ENCODE measurements around the gene SH3D21. TPM values are rescaled to one million over a fixed set of nuclear protein-coding genes. Genes with fewer than 3 reads are reported as not detected.

Gene SH3D21
- total RNA-seq, 4 donors from 2014 or later: 12.7 to 143 (median 15.9) TPM

DNA sequence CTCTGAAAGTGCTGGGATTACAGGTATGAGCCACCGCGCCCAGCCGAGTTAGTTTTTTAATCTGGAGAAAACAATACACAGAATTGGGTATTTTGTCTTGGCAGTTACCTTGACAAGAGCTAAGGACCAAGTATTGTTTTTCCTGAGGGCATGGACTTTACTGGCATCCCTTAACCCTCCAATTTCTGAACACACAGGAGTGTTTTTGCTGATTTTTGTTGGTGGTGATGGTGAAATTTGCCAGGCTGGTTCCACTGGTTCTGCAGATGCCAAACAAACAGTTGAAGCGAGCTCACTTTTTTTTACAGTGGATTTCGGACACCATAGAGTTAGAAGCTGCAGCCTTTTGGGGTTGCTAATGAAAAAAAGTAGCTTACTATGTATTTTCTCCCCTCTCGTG is 37.2 kb upstream of the SH3D21 start:
- in situ Hi-C loops (cut with MboI; ENCODE audit: low pct_ligation_motif_present in 1 of 4, low pct_unique_long_range_greater_than_20kb in 1 of 4, low sequenced_read_pairs in 3 of 4): no loop called here
- H3K9me3 ChIP-seq: no peaks in the 10 kb centered on the region
- TF ChIP-seq, protein P1, sequence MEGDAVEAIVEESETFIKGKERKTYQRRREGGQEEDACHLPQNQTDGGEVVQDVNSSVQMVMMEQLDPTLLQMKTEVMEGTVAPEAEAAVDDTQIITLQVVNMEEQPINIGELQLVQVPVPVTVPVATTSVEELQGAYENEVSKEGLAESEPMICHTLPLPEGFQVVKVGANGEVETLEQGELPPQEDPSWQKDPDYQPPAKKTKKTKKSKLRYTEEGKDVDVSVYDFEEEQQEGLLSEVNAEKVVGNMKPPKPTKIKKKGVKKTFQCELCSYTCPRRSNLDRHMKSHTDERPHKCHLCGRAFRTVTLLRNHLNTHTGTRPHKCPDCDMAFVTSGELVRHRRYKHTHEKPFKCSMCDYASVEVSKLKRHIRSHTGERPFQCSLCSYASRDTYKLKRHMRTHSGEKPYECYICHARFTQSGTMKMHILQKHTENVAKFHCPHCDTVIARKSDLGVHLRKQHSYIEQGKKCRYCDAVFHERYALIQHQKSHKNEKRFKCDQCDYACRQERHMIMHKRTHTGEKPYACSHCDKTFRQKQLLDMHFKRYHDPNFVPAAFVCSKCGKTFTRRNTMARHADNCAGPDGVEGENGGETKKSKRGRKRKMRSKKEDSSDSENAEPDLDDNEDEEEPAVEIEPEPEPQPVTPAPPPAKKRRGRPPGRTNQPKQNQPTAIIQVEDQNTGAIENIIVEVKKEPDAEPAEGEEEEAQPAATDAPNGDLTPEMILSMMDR (IDR thresholded peaks at IDR 0.05): no peak
- TF ChIP-seq EP300 (IDR thresholded peaks at IDR 0.05; ENCODE audit: low read depth) (no peak), POLR2A (IDR thresholded peaks at IDR 0.05) (no peak), POLR2AphosphoS5 (IDR thresholded peaks at IDR 0.05) (no peak)
- no peaks in the 10 kb centered on the region for H3K27me3 ChIP-seq
- no peaks in the 10 kb centered on the region for H3K36me3 ChIP-seq
- no peak overlapping the region for H3K4me3 ChIP-seq
- intact Hi-C loops (cut with DNase I; ENCODE audit: low total_unique reads): no loop called here
- WGBS, 2 donors (ENCODE audit: low coverage in 1 of 2): 45 to 66% methylated on average over 2 to 6 of the region's 6 CpGs
- peaks cover 0 to 24% (median 16%) of the 10 kb centered on the region in 4 donors for H3K4me1 ChIP-seq
- DNase-seq: no peak
- peak overlapping the region in 1 of 4 donors; percentile 33 for H3K27ac ChIP-seq

DNA sequence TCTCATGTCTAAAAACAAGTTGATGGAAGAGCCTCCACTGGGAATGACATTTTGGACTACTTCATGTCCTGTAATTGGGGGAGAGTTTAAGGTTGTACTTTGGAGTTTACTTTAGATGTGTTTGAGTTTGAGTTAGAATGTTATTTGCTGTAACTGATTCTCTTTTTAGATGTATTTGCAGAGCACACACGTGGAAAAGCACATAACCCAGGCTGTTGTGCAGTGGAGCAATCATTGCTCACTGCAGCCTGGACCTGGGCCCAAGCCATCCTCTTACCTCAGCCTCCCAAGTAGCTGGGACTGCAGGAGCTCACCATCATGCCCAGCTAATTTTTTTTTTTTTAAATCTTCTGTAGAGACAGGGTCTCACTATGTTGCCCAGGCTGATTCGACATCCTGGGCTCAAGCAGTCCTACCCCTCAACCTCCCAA is 36.7 kb upstream of the SH3D21 start:
- 23% methylated on average over 2 of the region's 2 CpGs; no CpG with 5 or more reads in 1 of the 2 donors for WGBS, 2 donors (ENCODE audit: low coverage in 1 of 2)
- in situ Hi-C loops (cut with MboI; ENCODE audit: low pct_ligation_motif_present in 1 of 4, low pct_unique_long_range_greater_than_20kb in 1 of 4, low sequenced_read_pairs in 3 of 4) (no loop called here), intact Hi-C loops (cut with DNase I; ENCODE audit: low total_unique reads) (no loop called here)
- Histone ChIP-seq H3K4me1 (peaks cover 0 to 24% (median 16%) of the 10 kb centered on the region in 4 donors), H3K36me3 (no peaks in the 10 kb centered on the region), H3K27ac (peak overlapping the region in 1 of 4 donors; percentile 33), H3K9me3 (no peaks in the 10 kb centered on the region), H3K27me3 (no peaks in the 10 kb centered on the region), H3K4me3 (no peak overlapping the region)
- TF ChIP-seq POLR2A (IDR thresholded peaks at IDR 0.05) (no peak), EP300 (IDR thresholded peaks at IDR 0.05; ENCODE audit: low read depth) (no peak)
- DNase-seq: peak; percentile 22

DNA sequence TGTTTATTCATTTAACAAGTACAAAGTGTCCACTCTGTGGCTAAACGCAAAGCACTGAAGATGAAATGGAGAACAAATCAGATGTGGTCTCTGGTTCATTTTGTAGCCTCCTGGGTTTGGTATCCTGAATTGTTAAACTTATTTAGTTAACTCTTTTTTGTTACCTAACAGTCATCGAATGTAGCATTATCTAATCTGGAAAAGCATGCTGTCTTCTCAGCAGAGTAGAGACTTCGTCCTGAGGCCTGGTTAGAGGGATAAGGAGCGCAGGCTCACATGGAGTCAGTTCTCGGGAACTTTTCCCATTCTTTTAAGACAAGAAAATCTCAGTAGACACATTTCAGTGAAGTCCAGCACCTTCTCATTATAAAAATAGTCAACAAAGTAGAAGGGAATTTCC is 33.1 kb upstream of the SH3D21 start:
- H3K4me3 ChIP-seq: no peak overlapping the region
- 91 to 96% methylated on average over 5 of the region's 5 CpGs for WGBS, 2 donors (ENCODE audit: low coverage in 1 of 2)
- peaks cover 0 to 23% (median 12%) of the 10 kb centered on the region in 4 donors for H3K4me1 ChIP-seq
- DNase-seq: no peak
- no peak overlapping the region for H3K27ac ChIP-seq
- TF ChIP-seq EP300 (IDR thresholded peaks at IDR 0.05; ENCODE audit: low read depth): no peak
- H3K9me3 ChIP-seq: no peaks in the 10 kb centered on the region
- in situ Hi-C loops (cut with MboI; ENCODE audit: low pct_ligation_motif_present in 1 of 4, low pct_unique_long_range_greater_than_20kb in 1 of 4, low sequenced_read_pairs in 3 of 4): loop anchor here in 1 of 4 donors (10.0 kb wide), 1 partner anchor 78 kb away; no protein-coding TSS in a partner anchor
- H3K27me3 ChIP-seq: no peaks in the 10 kb centered on the region
- intact Hi-C loops (cut with DNase I; ENCODE audit: low total_unique reads): no loop called here
- no peaks in the 10 kb centered on the region for H3K36me3 ChIP-seq

DNA sequence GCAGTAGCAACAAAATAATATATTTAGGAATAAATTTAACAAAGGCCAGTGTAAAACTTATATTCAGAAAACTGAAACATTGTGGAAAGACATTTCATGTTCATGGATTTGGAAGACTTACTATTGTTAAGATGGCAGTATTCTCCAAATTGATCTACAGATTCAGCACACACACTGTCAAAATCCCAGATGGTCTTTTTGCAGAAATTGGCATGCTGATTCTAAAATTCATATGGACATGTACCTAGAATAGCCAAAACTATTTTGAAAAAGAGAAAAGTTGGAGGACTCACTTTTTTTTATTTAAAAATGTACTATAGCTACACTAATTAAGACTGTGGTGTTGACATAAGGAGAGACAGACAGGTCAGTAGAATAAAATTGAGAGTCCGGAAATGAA is 32.0 kb upstream of the SH3D21 start:
- Histone ChIP-seq H3K27me3 (no peaks in the 10 kb centered on the region), H3K4me3 (no peak overlapping the region), H3K9me3 (no peaks in the 10 kb centered on the region), H3K4me1 (peaks cover 6 to 21% (median 11%) of the 10 kb centered on the region in 4 donors), H3K27ac (no peak overlapping the region), H3K36me3 (no peaks in the 10 kb centered on the region)
- in situ Hi-C loops (cut with MboI; ENCODE audit: low pct_ligation_motif_present in 1 of 4, low pct_unique_long_range_greater_than_20kb in 1 of 4, low sequenced_read_pairs in 3 of 4): loop anchor here in 1 of 4 donors (10.0 kb wide), 1 partner anchor 79 kb away; no protein-coding TSS in a partner anchor
- intact Hi-C loops (cut with DNase I; ENCODE audit: low total_unique reads): no loop called here
- TF ChIP-seq POLR2AphosphoS5 (IDR thresholded peaks at IDR 0.05) (no peak), POLR2A (IDR thresholded peaks at IDR 0.05) (no peak), EP300 (IDR thresholded peaks at IDR 0.05; ENCODE audit: low read depth) (no peak)
- TF ChIP-seq, protein P1 (IDR thresholded peaks at IDR 0.05): no peak
- DNase-seq: no peak
- 87 to 93% methylated on average over 1 of the region's 1 CpG for WGBS, 2 donors (ENCODE audit: low coverage in 1 of 2)

DNA sequence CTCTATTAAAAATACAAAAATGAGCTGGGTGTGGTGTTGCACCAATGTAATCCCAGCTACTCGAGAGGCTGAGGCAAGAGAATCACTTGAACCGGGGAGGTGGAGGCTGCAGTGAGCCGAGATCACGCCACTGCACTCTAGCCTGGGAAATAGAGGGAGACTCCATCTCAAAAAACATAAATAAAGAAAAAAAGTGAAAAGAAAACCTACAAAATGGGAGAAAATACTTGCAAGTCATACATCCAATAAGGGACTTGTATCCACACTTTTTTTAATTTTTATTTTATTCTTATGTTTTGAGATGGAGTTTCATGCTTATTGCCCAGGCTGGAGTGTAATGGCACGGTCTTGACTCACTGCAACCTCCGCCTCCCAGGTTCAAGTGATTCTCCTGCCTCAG is 29.5 kb upstream of the SH3D21 start:
- H3K27me3 ChIP-seq: no peaks in the 10 kb centered on the region
- 93 to 95% methylated on average over 5 to 6 of the region's 6 CpGs for WGBS, 2 donors (ENCODE audit: low coverage in 1 of 2)
- no peak for TF ChIP-seq POLR2A (IDR thresholded peaks at IDR 0.05)
- no peak for TF ChIP-seq EP300 (IDR thresholded peaks at IDR 0.05; ENCODE audit: low read depth)
- TF ChIP-seq POLR2AphosphoS5 (IDR thresholded peaks at IDR 0.05): no peak
- TF ChIP-seq, protein P1 (IDR thresholded peaks at IDR 0.05): no peak
- no peak for DNase-seq
- H3K4me1 ChIP-seq: peaks cover 0 to 24% (median 13%) of the 10 kb centered on the region in 4 donors
- in situ Hi-C loops (cut with MboI; ENCODE audit: low pct_ligation_motif_present in 1 of 4, low pct_unique_long_range_greater_than_20kb in 1 of 4, low sequenced_read_pairs in 3 of 4): loop anchor here (10.0 to 25.0 kb wide), 3 partner anchors 82 to 164 kb away; no protein-coding TSS in a partner anchor
- no peaks in the 10 kb centered on the region for H3K9me3 ChIP-seq
- no peak overlapping the region for H3K4me3 ChIP-seq
- H3K27ac ChIP-seq: no peak overlapping the region
- intact Hi-C loops (cut with DNase I; ENCODE audit: low total_unique reads): no loop called here
- H3K36me3 ChIP-seq: no peaks in the 10 kb centered on the region

Data from transverse colon (tissue), 4 donors.